H1 (cell line): ENCODE measurements around the gene ADAM12. TPM values are rescaled to one million over a fixed set of nuclear protein-coding genes. Genes with fewer than 3 reads are reported as not detected.

ENCODE experiments used
- ATF2 ChIP-seq: IDR thresholded peaks from 2 replicates; pipeline ENCODE4 v1.6.1; 2012; ENCODE audit warnings: low read length, inconsistent platforms
- CHD2 ChIP-seq: IDR thresholded peaks from 2 replicates; pipeline ENCODE4 v1.6.1; 2012; ENCODE audit warnings: low read length, improper control_type of control experiment
- polyA plus RNA-seq, 7 experiments: library from polyadenylated mRNA; depleted of rRNA in 3 of 7; stranded (reverse) in 5 of 7; unstranded in 2 of 7; fragments of >200 nt in 5 of 7; fragments of 200-250 nt in 2 of 7; gene quantifications; 1 replicate in 5 of 7; 2 replicates in 1 of 7; 4 replicates in 1 of 7; pipeline versions ENCODE4 v1.2.1 to v1.2.3, GENCODE V29; 2011 to 2013; ENCODE audit warnings: missing spikeins in 2 of 7, mixed read lengths in 2 of 7
- total RNA-seq: library from RNA; stranded (reverse); fragmentation: NEBNext Ultra II Directional; extraction: Animal tissue kit (Norgen Biotek cat#: 25700); gene quantifications from 2 replicates; pipeline ENCODE4 v1.2.1, GENCODE V29; 2021

The ADAM12 gene
- total and polyA plus RNA-seq, 2 of the 8 experiments (the other 6 are each of a cell fraction or from before 2014, with no cell fraction given): 0.07 to 0.17 TPM

GRCh38 chr10:126331101-126331500 lies 57.2 kb downstream of the ADAM12 start (continued):
- TF ChIP-seq ATF2 (no peak), CHD2 (no peak)
